Measurements from ENCODE around the gene TXNL4A. TPM values are rescaled to one million over a fixed set of nuclear protein-coding genes. Genes with fewer than 3 reads are reported as not detected.

TXNL4A gene
- total and polyA plus RNA-seq, 2 donors (not counting 1 experiment from before 2014, with no cell fraction given) = 38.9 to 67.8 TPM

DNA sequence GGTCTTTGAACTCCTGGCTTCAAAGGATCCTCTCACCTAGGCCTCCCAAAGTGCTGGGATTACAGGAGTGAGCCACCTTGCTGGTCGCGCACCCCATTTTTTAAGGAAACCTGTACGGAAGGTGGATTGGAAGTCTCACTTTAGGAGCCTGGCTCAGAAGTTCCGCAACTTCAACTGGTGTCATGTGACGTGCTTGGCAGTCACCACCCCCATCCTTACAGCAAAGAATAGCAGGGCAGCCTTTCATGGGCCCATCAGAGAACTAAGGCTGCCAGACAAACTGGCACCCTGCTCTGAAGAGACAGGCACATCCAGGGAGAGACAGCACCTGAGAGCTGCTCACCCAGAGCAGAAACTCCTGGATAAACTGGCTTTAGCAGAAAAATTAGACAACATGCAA, 33.6 kb downstream of the TXNL4A start:
- H3K4me3 ChIP-seq (ENCODE audit: control extremely low read depth in 1 of 5, extremely low read depth in 1 of 5, insufficient read depth in 1 of 5, low read depth in 2 of 5, low read length in 4 of 5) = no peak overlapping the region
- ChIA-PET CTCF (no interaction called here), POLR2A (interaction anchor here (0.6 kb wide), 1 partner anchor 31 kb away, joined by 4 read pairs; no protein-coding TSS in a partner anchor)
- no peaks in the 10 kb centered on the region for H3K9me3 Mint-ChIP-seq (ENCODE audit: insufficient read depth)
- H3K27ac Mint-ChIP-seq = no peak overlapping the region
- H3K9ac ChIP-seq (ENCODE audit: low read length) = no peak overlapping the region
- H3K9me3 ChIP-seq (ENCODE audit: control extremely low read depth in 1 of 3, control insufficient read depth in 2 of 3, insufficient read depth in 1 of 3, low read length in 2 of 3) = no peaks in the 10 kb centered on the region
- 80% methylated on average over 1 of the region's 5 CpGs for WGBS (ENCODE audit: insufficient coverage)
- no peak for ATAC-seq (ENCODE audit: low read depth)
- no peak overlapping the region for H3K4me2 ChIP-seq (replicated peaks; ENCODE audit: low read depth, low read length, poor library complexity, severe bottlenecking)
- H3K36me3 ChIP-seq (replicated peaks in 1 of 2; ENCODE audit: control extremely low read depth in 1 of 2, control insufficient read depth in 1 of 2, extremely low read depth in 1 of 2, insufficient read depth in 2 of 2, low read length in 1 of 2) = no peaks in the 10 kb centered on the region
- H2AFZ ChIP-seq (ENCODE audit: insufficient read depth, low read depth, low read length, poor library complexity, severe bottlenecking) = no peak overlapping the region
- intact Hi-C loops (cut with micrococcal nuclease) = loop anchor here (5.0 kb wide), 1 partner anchor 193 kb away; no protein-coding TSS in a partner anchor
- H3K27me3 Mint-ChIP-seq = no peaks in the 10 kb centered on the region
- H3K4me1 Mint-ChIP-seq = peaks cover 10% of the 10 kb centered on the region
- no peaks in the 10 kb centered on the region for H3K27me3 ChIP-seq (replicated peaks in 1 of 4; ENCODE audit: control extremely low read depth in 1 of 4, control insufficient read depth in 3 of 4, insufficient read depth in 4 of 4, low read length in 3 of 4)
- TF ChIP-seq, protein P1, sequence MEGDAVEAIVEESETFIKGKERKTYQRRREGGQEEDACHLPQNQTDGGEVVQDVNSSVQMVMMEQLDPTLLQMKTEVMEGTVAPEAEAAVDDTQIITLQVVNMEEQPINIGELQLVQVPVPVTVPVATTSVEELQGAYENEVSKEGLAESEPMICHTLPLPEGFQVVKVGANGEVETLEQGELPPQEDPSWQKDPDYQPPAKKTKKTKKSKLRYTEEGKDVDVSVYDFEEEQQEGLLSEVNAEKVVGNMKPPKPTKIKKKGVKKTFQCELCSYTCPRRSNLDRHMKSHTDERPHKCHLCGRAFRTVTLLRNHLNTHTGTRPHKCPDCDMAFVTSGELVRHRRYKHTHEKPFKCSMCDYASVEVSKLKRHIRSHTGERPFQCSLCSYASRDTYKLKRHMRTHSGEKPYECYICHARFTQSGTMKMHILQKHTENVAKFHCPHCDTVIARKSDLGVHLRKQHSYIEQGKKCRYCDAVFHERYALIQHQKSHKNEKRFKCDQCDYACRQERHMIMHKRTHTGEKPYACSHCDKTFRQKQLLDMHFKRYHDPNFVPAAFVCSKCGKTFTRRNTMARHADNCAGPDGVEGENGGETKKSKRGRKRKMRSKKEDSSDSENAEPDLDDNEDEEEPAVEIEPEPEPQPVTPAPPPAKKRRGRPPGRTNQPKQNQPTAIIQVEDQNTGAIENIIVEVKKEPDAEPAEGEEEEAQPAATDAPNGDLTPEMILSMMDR (IDR thresholded peaks at IDR 0.05) = no peak
- TF ChIP-seq EZH2 (IDR thresholded peaks at IDR 0.05; ENCODE audit: borderline replicate concordance, insufficient read depth, low read depth, low read length, poor library complexity, severe bottlenecking) = no peak
- DNase-seq = no peak
- H3K79me2 ChIP-seq (ENCODE audit: control insufficient read depth, insufficient read depth, low read length) = peaks cover 15% of the 10 kb centered on the region
- H3K27ac ChIP-seq (ENCODE audit: low read length in 2 of 2) = no peak overlapping the region
- peaks cover 8 to 16% of the 10 kb centered on the region in 2 donors for H3K4me1 ChIP-seq (ENCODE audit: control insufficient read depth in 2 of 2, insufficient read depth in 2 of 2, low read length in 2 of 2)
- no peak overlapping the region for H3K4me3 Mint-ChIP-seq
- H4K20me1 ChIP-seq (ENCODE audit: control insufficient read depth, insufficient read depth, low read length, poor library complexity, severe bottlenecking) = peaks cover 8% of the 10 kb centered on the region

DNA sequence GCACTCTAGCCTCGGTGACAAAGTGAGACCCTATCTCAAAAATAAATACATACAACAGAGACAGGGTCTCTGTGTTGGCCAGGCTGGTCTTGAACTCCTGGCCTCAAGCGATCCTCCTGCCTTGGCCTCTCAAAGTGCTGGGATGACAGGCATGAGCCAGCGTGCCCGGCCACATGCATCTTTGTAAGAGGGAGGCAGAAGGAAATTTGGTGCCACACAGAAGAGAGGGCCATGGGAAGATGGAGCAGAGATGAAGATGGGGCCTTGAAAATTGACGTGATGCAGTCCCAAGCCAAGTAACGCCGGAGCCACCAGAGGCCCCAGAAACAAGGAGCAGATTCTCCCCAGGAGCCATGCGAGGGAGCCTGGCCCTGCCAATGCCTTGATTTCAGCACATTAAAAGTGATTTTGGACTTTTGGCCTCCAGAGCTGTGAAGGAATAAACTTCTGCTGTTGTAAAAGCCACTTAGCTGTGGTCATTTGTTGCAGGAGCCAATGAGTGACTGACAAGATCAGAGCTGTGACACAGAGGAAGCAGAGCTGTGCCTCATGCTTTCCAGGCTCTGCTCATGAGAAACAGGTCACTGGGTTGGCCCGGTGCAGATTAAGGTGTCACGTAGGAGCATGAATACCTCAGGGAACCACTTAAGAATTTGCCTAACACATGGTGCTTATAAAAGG, 34.3 kb downstream of the TXNL4A start:
- POLR2A ChIA-PET = no interaction called here
- no peaks in the 10 kb centered on the region for H3K9me3 Mint-ChIP-seq (ENCODE audit: insufficient read depth)
- no peak overlapping the region for H3K27ac ChIP-seq (ENCODE audit: low read length in 2 of 2)
- H3K36me3 ChIP-seq (replicated peaks in 1 of 2; ENCODE audit: control extremely low read depth in 1 of 2, control insufficient read depth in 1 of 2, extremely low read depth in 1 of 2, insufficient read depth in 2 of 2, low read length in 1 of 2) = peaks cover 0 to 1% of the 10 kb centered on the region in 2 experiments
- DNase-seq (no peak), ATAC-seq (ENCODE audit: low read depth) (no peak)
- WGBS (ENCODE audit: insufficient coverage) = 82% methylated on average over 9 of the region's 10 CpGs
- H3K4me1 ChIP-seq (ENCODE audit: control insufficient read depth in 2 of 2, insufficient read depth in 2 of 2, low read length in 2 of 2) = peaks cover 15 to 20% of the 10 kb centered on the region in 2 donors
- peaks cover 15% of the 10 kb centered on the region for H4K20me1 ChIP-seq (ENCODE audit: control insufficient read depth, insufficient read depth, low read length, poor library complexity, severe bottlenecking)
- no peak overlapping the region for H3K9ac ChIP-seq (ENCODE audit: low read length)
- TF ChIP-seq, protein P1 (IDR thresholded peaks at IDR 0.05) = no peak
- TF ChIP-seq EZH2 (IDR thresholded peaks at IDR 0.05; ENCODE audit: borderline replicate concordance, insufficient read depth, low read depth, low read length, poor library complexity, severe bottlenecking) = no peak
- H3K9me3 ChIP-seq (ENCODE audit: control extremely low read depth in 1 of 3, control insufficient read depth in 2 of 3, insufficient read depth in 1 of 3, low read length in 2 of 3) = no peaks in the 10 kb centered on the region
- no peak overlapping the region for H3K4me3 ChIP-seq (ENCODE audit: control extremely low read depth in 1 of 5, extremely low read depth in 1 of 5, insufficient read depth in 1 of 5, low read depth in 2 of 5, low read length in 4 of 5)
- H3K4me1 Mint-ChIP-seq = peaks cover 15% of the 10 kb centered on the region
- CTCF ChIA-PET = no interaction called here
- H3K4me2 ChIP-seq (replicated peaks; ENCODE audit: low read depth, low read length, poor library complexity, severe bottlenecking) = no peak overlapping the region
- no peak overlapping the region for H3K27ac Mint-ChIP-seq
- H3K27me3 ChIP-seq (replicated peaks in 1 of 4; ENCODE audit: control extremely low read depth in 1 of 4, control insufficient read depth in 3 of 4, insufficient read depth in 4 of 4, low read length in 3 of 4) = no peaks in the 10 kb centered on the region
- intact Hi-C loops (cut with micrococcal nuclease) = loop anchor here (5.0 kb wide), 1 partner anchor 193 kb away; no protein-coding TSS in a partner anchor
- H2AFZ ChIP-seq (ENCODE audit: insufficient read depth, low read depth, low read length, poor library complexity, severe bottlenecking) = no peak overlapping the region
- H3K79me2 ChIP-seq (ENCODE audit: control insufficient read depth, insufficient read depth, low read length) = peaks cover 22% of the 10 kb centered on the region
- H3K27me3 Mint-ChIP-seq = no peaks in the 10 kb centered on the region
- H3K4me3 Mint-ChIP-seq = peak overlapping the region; percentile 70

All from B cell (primary cell).